Measurements from ENCODE around the gene RRAD.
A peak's percentile ranks its signal among the peaks of the same experiment; 100 is the strongest.

RRAD gene

DNA sequence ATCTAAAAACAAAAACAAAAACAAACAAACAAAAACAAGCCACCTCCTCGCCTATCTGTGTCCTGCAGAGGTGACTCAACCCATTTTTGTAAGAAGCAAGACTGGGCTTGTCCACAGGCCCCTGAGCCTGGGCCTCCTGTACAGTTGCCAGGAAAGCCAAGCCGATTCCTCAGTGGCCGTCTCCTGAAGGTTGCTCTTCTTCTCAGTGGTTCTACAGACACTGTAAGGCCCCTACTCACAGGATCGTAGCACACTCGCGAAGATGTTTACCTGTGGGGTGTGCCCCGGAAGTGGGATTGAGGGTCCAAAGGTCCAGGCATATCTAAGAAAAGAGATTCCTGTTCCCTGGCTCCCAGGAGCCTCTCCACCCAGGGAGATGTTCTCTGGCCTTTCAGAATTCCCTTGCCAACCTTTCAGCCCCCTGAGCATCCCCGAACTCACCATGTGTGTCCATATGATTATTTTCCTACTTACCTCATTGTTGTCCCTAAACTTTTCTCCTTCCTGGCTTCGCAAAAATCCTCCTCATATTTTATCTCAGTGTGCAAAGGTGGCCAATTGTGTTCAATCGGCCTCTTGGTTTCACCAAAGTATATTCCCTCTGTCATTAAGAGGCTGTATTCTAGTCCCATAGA is 28.2 kb upstream of the RRAD start:
- Histone ChIP-seq H3K36me3 (ENCODE audit: control insufficient read depth in 1 of 2, insufficient read depth in 2 of 2, low read length in 2 of 2) (no peaks in the 10 kb centered on the region), H3K18ac (ENCODE audit: low read length) (no peak overlapping the region), H3K27ac (ENCODE audit: low read depth, low read length) (no peak overlapping the region), H3K4me2 (ENCODE audit: low read length) (no peak overlapping the region), H4K8ac (ENCODE audit: low read depth, low read length) (no peak overlapping the region), H3K27me3 (ENCODE audit: insufficient read depth, low read length) (peaks cover 11% of the 10 kb centered on the region), H2BK12ac (ENCODE audit: low read length) (no peak overlapping the region), H2BK120ac (ENCODE audit: insufficient read depth, low read length, poor library complexity) (no peak overlapping the region), H4K91ac (ENCODE audit: low read depth, low read length) (no peak overlapping the region), H3K14ac (ENCODE audit: low read length) (no peak overlapping the region), H3K4ac (ENCODE audit: low read depth, low read length) (no peak overlapping the region), H2BK5ac (ENCODE audit: low read depth, low read length, poor library complexity) (no peak overlapping the region), H3K79me2 (ENCODE audit: control insufficient read depth, insufficient read depth, low read length, poor library complexity) (no peaks in the 10 kb centered on the region), H3K23ac (ENCODE audit: low read length) (no peak overlapping the region), H2AK5ac (ENCODE audit: low read length) (no peak overlapping the region), H2AFZ (ENCODE audit: insufficient read depth, low read length, poor library complexity) (no peak overlapping the region), H3K79me1 (ENCODE audit: low read length) (no peaks in the 10 kb centered on the region), H3K9me3 (ENCODE audit: insufficient read depth, low read depth, low read length) (peaks cover 1% of the 10 kb centered on the region), H3K4me3 (ENCODE audit: low read depth, low read length) (no peak overlapping the region), H3K4me1 (ENCODE audit: control insufficient read depth in 1 of 2, insufficient read depth in 2 of 2, low read length in 2 of 2) (no peaks in the 10 kb centered on the region), H4K12ac (ENCODE audit: low read depth, low read length) (no peak overlapping the region), H3K9ac (ENCODE audit: low read length) (no peak overlapping the region)
- WGBS (ENCODE audit: extremely low coverage, insufficient coverage, insufficient read length): no CpG with 5 or more reads among the region's 10 CpGs
- no peak for DNase-seq

DNA sequence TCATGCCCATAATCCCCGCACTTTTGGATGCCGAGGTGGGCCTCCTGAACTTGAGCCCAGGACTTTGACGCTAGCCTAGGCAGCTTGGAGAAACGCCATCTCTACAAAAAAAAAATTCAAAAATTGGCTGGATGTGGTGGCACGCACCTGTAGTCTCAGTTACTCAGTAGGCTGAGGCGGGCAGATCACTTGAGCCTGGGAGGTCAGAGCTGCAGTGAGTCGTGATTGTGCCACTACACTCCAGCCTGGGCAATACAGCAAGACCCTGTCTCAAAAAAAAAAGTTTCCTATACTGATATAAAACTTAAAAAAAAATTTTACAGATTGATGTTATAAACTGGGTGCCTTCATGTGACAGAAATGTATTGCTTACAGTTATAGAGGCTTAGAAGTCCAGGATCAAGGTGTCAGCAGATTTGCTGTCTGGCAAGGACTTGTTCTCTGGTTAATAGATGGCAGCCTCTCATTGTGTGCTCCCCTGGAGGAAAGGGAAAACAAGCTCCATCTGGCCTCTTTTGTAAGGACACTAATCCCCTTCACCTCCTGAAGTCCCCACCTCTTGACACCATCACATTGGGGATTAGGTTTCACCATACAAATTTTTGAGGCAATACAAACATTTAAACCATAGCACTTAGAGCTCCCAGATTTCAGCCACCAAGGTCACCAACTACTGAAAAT is 27.2 kb upstream of the RRAD start:
- H4K8ac ChIP-seq (ENCODE audit: low read depth, low read length): no peak overlapping the region
- no peaks in the 10 kb centered on the region for H3K36me3 ChIP-seq (ENCODE audit: control insufficient read depth in 1 of 2, insufficient read depth in 2 of 2, low read length in 2 of 2)
- H3K79me1 ChIP-seq (ENCODE audit: low read length): no peaks in the 10 kb centered on the region
- H4K12ac ChIP-seq (ENCODE audit: low read depth, low read length): no peak overlapping the region
- H4K91ac ChIP-seq (ENCODE audit: low read depth, low read length): no peak overlapping the region
- peaks cover 19% of the 10 kb centered on the region for H3K27me3 ChIP-seq (ENCODE audit: insufficient read depth, low read length)
- no peak for DNase-seq
- H2BK120ac ChIP-seq (ENCODE audit: insufficient read depth, low read length, poor library complexity): no peak overlapping the region
- H3K18ac ChIP-seq (ENCODE audit: low read length): no peak overlapping the region
- no peak overlapping the region for H3K4me3 ChIP-seq (ENCODE audit: low read depth, low read length)
- no peak overlapping the region for H3K27ac ChIP-seq (ENCODE audit: low read depth, low read length)
- no peak overlapping the region for H3K9ac ChIP-seq (ENCODE audit: low read length)
- H2BK12ac ChIP-seq (ENCODE audit: low read length): no peak overlapping the region
- H2AFZ ChIP-seq (ENCODE audit: insufficient read depth, low read length, poor library complexity): no peak overlapping the region
- no peak overlapping the region for H3K4me2 ChIP-seq (ENCODE audit: low read length)
- no peak overlapping the region for H3K14ac ChIP-seq (ENCODE audit: low read length)
- no peak overlapping the region for H3K23ac ChIP-seq (ENCODE audit: low read length)
- no peaks in the 10 kb centered on the region for H3K4me1 ChIP-seq (ENCODE audit: control insufficient read depth in 1 of 2, insufficient read depth in 2 of 2, low read length in 2 of 2)
- no peak overlapping the region for H3K4ac ChIP-seq (ENCODE audit: low read depth, low read length)
- H3K9me3 ChIP-seq (ENCODE audit: insufficient read depth, low read depth, low read length): peaks cover 1% of the 10 kb centered on the region
- H2AK5ac ChIP-seq (ENCODE audit: low read length): no peak overlapping the region
- H2BK5ac ChIP-seq (ENCODE audit: low read depth, low read length, poor library complexity): no peak overlapping the region
- no CpG with 5 or more reads among the region's 7 CpGs for WGBS (ENCODE audit: extremely low coverage, insufficient coverage, insufficient read length)
- H3K79me2 ChIP-seq (ENCODE audit: control insufficient read depth, insufficient read depth, low read length, poor library complexity): no peaks in the 10 kb centered on the region

DNA sequence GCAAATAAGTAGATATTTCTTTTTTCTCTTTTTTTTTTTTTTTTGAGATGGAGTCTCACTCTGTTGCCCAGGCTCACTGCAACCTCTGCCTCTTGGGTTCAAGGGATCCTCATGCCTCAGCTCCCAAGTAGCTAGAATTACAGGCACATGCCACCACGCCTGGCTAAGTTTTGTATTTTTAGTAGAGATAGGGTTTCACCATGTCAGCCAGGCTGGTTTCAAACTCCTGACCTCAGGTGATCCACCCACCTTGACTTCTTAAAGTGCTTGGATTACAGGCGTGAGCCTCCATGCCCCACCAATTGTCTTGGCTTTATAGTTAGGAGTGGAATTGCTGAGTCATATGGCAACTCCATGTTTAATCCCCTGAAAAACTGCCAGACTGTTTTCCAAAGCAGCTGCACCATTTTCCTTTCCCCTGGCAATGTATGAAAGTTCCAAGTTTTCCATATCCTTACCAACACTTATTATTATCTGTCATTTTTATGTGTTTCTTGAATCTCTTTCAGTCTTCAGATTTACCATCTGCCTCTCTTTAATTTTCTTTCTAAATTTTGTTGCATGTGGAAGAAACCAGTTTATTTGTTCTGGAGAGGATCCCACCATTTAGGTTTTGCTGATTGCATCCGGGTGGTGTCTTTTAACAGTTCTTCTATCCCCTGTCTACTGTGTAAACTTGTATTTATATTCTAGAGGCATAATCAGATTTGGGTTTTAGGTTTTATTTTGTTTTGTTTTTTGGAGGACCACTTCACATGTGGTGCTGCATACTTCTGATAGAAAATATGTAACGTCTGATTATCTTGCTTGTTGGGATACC is 25.8 kb upstream of the RRAD start:
- no peak overlapping the region for H3K23ac ChIP-seq (ENCODE audit: low read length)
- no peaks in the 10 kb centered on the region for H3K79me1 ChIP-seq (ENCODE audit: low read length)
- H3K27ac ChIP-seq (ENCODE audit: low read depth, low read length): no peak overlapping the region
- H3K36me3 ChIP-seq (ENCODE audit: control insufficient read depth in 1 of 2, insufficient read depth in 2 of 2, low read length in 2 of 2): no peaks in the 10 kb centered on the region
- no peak overlapping the region for H3K14ac ChIP-seq (ENCODE audit: low read length)
- H3K9me3 ChIP-seq (ENCODE audit: insufficient read depth, low read depth, low read length): peaks cover 1% of the 10 kb centered on the region
- H3K9ac ChIP-seq (ENCODE audit: low read length): no peak overlapping the region
- H3K18ac ChIP-seq (ENCODE audit: low read length): no peak overlapping the region
- H2AK5ac ChIP-seq (ENCODE audit: low read length): no peak overlapping the region
- no peak overlapping the region for H3K4me2 ChIP-seq (ENCODE audit: low read length)
- no peak overlapping the region for H2BK12ac ChIP-seq (ENCODE audit: low read length)
- no peak overlapping the region for H3K4me3 ChIP-seq (ENCODE audit: low read depth, low read length)
- H3K4me1 ChIP-seq (ENCODE audit: control insufficient read depth in 1 of 2, insufficient read depth in 2 of 2, low read length in 2 of 2): no peaks in the 10 kb centered on the region
- H4K8ac ChIP-seq (ENCODE audit: low read depth, low read length): no peak overlapping the region
- DNase-seq: no peak
- H4K91ac ChIP-seq (ENCODE audit: low read depth, low read length): no peak overlapping the region
- no peaks in the 10 kb centered on the region for H3K79me2 ChIP-seq (ENCODE audit: control insufficient read depth, insufficient read depth, low read length, poor library complexity)
- H4K12ac ChIP-seq (ENCODE audit: low read depth, low read length): no peak overlapping the region
- WGBS (ENCODE audit: extremely low coverage, insufficient coverage, insufficient read length): no CpG with 5 or more reads among the region's 4 CpGs
- no peak overlapping the region for H3K4ac ChIP-seq (ENCODE audit: low read depth, low read length)
- peaks cover 21% of the 10 kb centered on the region for H3K27me3 ChIP-seq (ENCODE audit: insufficient read depth, low read length)
- H2BK120ac ChIP-seq (ENCODE audit: insufficient read depth, low read length, poor library complexity): no peak overlapping the region
- no peak overlapping the region for H2BK5ac ChIP-seq (ENCODE audit: low read depth, low read length, poor library complexity)
- H2AFZ ChIP-seq (ENCODE audit: insufficient read depth, low read length, poor library complexity): no peak overlapping the region

DNA sequence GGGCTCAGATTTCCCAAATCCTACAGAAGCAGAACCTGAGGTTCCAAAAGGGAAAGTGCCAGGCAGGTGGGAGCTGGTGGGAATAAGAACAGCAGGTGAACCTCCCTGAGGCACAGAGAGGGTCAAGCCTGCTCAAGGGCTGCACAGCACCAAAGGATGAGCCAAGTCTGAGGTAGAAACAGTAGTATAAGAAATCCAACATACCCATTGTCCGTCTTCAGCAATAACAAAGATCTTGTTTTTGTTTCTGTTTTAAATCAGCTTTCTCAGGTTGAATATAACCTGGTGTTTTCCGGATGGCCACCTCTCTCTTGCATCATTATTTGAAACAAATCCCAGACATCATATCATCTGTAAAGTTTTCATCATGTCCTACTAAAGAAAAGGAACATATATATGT is 25.1 kb upstream of the RRAD start:
- H3K4me1 ChIP-seq (ENCODE audit: control insufficient read depth in 1 of 2, insufficient read depth in 2 of 2, low read length in 2 of 2): no peaks in the 10 kb centered on the region
- no peaks in the 10 kb centered on the region for H3K79me2 ChIP-seq (ENCODE audit: control insufficient read depth, insufficient read depth, low read length, poor library complexity)
- H3K18ac ChIP-seq (ENCODE audit: low read length): no peak overlapping the region
- no peak overlapping the region for H2BK120ac ChIP-seq (ENCODE audit: insufficient read depth, low read length, poor library complexity)
- H3K9ac ChIP-seq (ENCODE audit: low read length): peak overlapping the region; percentile 59
- no peak overlapping the region for H2BK5ac ChIP-seq (ENCODE audit: low read depth, low read length, poor library complexity)
- no peak overlapping the region for H3K4me2 ChIP-seq (ENCODE audit: low read length)
- no peak overlapping the region for H4K12ac ChIP-seq (ENCODE audit: low read depth, low read length)
- no CpG with 5 or more reads among the region's 2 CpGs for WGBS (ENCODE audit: extremely low coverage, insufficient coverage, insufficient read length)
- no peaks in the 10 kb centered on the region for H3K79me1 ChIP-seq (ENCODE audit: low read length)
- no peak overlapping the region for H3K27ac ChIP-seq (ENCODE audit: low read depth, low read length)
- no peak overlapping the region for H4K91ac ChIP-seq (ENCODE audit: low read depth, low read length)
- peaks cover 21% of the 10 kb centered on the region for H3K27me3 ChIP-seq (ENCODE audit: insufficient read depth, low read length)
- no peak overlapping the region for H2BK12ac ChIP-seq (ENCODE audit: low read length)
- no peak overlapping the region for H3K14ac ChIP-seq (ENCODE audit: low read length)
- no peak overlapping the region for H3K4ac ChIP-seq (ENCODE audit: low read depth, low read length)
- no peaks in the 10 kb centered on the region for H3K36me3 ChIP-seq (ENCODE audit: control insufficient read depth in 1 of 2, insufficient read depth in 2 of 2, low read length in 2 of 2)
- no peak overlapping the region for H2AFZ ChIP-seq (ENCODE audit: insufficient read depth, low read length, poor library complexity)
- peaks cover 1% of the 10 kb centered on the region for H3K9me3 ChIP-seq (ENCODE audit: insufficient read depth, low read depth, low read length)
- no peak overlapping the region for H2AK5ac ChIP-seq (ENCODE audit: low read length)
- no peak for DNase-seq
- H4K8ac ChIP-seq (ENCODE audit: low read depth, low read length): no peak overlapping the region
- no peak overlapping the region for H3K4me3 ChIP-seq (ENCODE audit: low read depth, low read length)
- H3K23ac ChIP-seq (ENCODE audit: low read length): no peak overlapping the region
